Activated CD4-positive, alpha-beta T cell treated with anti-CD3 and anti-CD28 coated beads, Interleukin-2, Interleukin-4, amounts not matched to agents 100 ng/mL and 50 ng/mL, durations not matched to agents 16 hours and 8 hours (primary cell): ENCODE results near the gene ZNF845.
A peak's percentile ranks its signal among the peaks of the same experiment; 100 is the strongest.
"Not testable (repeated sequence)": the region's sequence is repeated elsewhere in the genome, so short reads cannot be mapped to it uniquely, and the experiment has no call there.

ENCODE experiments used
- DNase-seq: peaks from one replicate; pipeline ENCODE4 v3.0.0-alpha.2; 2020; ENCODE audit warnings: low spot score

Gene ZNF845

DNA sequence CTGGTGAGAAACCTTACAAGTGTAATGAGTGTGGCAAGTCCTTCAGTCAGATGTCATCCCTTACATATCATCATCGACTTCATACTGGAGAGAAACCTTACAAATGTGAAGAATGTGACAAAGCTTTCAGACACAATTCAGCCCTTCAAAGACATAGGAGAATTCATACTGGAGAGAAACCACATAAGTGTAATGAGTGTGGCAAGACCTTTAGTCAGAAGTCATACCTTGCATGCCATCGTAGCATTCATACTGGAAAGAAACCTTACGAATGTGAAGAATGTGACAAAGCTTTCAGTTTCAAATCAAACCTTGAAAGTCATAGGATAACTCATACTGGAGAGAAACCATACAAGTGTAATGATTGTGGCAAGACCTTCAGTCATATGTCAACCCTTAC is 47.8 kb downstream of the ZNF845 start:
- no peak for DNase-seq

DNA sequence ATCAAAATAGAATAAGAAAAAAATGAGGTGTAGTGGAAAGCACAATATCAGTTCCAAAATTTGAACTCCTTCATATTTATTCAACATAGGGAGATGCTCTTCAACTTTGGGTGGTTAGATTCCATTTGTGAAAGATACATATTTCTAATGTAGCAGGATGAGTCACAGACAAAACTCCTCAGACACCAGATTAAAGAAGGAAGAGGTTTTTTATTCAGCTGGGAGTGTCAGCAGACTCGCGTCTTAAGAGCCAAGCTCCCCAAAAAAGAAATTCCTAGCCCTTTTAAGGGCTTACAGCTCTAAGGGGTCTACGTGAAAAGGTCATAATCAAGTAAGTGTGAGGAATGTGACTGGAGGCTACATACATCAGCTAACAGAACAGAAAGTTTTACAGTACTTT is 54.6 kb downstream of the ZNF845 start:
- DNase-seq, result no peak

DNA sequence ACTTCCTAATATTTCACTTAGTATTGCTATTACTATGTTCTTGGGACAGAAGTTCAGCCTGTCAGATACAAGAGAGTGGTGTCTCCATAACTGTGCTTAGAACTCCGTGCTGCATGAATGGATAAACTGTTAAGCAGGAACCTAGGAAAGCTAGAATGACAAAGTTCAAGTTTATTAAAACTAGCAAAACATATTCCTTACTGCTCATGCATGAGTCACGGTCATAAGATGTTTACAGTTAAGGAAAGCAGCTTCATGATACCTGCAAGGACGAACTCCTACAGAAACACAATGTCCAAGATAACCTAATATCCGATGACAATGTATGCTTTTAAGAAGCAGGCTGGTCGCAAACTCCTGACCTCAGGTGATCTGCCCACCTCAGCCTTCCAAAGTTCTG is 55.4 kb downstream of the ZNF845 start:
- no peak for DNase-seq

DNA sequence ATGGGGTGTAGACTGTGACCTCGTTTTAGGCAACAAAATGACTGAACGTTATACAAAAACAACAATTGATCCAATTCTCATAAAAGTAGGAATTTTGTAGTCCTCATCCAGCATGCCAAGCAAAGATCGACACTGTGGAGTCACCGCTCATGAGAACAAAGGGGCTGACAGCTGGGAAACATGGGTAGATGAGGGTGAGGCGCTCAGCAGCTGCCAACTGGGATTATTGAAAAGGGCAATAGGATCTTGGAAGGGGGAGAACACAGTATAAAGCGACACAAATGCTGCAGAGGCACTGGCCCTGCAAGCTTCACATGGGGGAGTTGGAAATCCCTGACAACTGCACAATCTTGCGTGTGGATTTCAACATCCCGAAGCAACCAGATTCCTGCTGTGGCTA is 56.0 kb downstream of the ZNF845 start:
- DNase-seq, result no peak

DNA sequence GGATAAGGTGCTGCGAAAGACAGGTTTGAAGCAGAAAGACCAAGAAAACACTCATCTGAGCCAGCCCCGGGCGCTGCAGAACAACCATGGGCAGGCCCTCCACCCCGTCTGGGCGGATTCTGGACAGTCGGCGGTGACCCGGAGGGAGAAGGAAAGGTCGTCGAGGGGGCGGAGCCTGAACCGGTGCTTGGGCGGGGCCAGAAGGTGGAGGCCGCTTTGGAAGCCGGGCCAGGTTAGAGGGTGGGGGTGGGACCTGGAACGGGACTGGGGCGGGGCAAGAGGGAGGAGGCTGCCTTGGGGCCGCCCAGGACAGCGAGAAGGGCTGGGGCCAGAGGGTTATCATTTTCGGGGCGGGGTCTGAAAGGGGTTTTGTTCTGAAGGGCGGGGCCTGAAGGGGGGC is 56.4 kb downstream of the ZNF845 start:
- DNase-seq, result no peak

DNA sequence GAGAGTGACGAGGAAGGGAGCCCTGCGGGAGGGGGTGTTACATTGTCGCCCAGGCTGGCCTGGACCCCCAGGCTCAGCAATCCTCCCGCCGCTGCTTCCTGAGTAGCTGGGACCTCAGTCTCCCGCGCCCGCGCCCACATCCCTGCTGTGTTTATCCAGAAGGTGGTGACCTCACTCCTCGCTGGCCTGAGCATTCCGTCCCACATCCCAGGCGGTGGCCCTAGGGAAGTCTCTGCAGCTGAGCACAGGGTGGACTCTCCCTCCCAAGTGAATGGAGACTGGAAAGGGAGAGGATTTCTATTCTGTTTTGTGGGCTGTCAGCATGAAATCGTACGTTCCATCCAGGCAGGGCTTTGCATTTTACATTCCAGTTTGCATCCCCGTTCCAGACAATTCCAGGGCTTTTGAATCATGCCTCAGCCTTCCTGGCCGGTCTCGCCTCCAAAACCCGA is 61.0 kb downstream of the ZNF845 start:
- no peak for DNase-seq

DNA sequence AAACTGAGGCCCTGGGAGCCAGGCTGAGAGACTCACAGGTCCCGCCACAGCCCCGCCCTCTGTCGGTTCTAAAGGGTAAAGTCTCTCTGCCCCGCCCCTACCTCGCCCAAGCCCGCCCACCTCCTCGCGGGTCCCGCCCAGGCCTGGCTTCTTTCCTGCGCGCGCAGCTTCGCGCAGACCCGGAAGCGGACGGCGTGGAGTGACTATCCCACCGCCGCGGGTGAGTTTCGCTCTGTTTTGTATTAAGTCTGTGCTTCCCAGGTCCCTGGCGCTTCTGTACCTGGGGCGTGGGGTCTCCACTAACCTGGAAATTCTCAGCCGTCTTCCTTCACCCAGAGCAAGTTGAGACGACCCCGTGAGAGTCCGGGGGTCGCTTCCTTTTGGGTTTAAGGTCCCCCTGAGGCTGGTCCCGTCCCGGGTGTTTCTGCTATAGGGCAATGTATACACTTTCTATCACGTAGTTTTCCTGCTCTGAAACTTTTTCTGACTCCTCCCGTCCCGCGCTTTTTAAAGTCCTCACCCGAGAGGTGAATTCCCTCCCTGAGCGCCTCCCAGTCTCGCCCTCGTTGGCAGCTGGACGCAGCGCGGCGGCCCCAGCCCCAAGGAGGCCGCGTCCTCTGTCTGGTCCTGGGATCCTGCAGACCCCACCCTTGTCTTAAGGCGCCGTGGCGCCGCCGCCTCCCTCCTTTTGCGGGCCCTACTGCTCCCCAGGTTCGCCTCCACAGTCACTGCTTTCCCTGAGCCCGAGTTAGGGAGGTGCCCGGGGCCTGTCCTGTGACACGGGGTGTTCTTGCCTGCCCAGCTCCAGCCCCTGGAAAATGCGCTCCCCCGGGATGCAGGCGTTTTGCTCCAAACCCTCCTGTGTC is 61.7 kb downstream of the ZNF845 start, which contains the start of gene ZNF765:
TSS of gene ZNF765 (plus strand) at position 176 of the 866 bp plus-strand sequence. CDS start 2,867 bp downstream, outside the sequence.
- peak; percentile 93 for DNase-seq

DNA sequence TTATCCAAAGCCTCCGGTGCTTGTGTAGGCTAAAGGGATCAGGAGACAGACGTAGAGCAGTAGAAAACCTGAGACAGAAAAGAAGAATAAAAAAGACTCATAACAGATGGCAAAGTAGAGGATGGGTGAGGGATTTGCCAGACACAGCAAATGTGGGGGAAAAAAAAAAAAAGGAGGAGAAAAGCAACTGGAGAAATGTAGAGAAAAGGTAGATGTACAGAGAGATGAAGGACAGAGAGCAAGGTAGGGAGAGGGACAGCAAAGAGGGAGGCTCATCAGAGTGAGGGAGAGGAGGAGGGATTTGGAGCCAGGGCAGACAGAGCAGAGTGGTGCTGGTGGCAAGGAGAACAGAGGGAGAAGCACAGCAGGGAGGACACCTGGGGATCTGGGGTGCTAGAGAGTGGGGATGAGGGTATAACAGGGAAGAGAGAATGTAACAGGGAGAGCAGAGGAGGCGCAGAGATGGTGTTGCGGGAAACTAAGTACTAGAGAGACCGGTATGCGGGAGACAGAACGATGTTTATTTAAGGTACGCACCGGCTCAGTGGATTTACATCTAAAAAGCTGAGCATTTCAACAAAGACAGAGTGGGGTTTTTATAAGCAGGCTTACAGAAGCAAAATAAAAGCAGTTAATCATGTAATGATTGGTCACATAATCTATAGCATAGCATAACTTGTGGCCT is 62.4 kb downstream of the ZNF845 start:
- DNase-seq, result not testable (repeated sequence)

DNA sequence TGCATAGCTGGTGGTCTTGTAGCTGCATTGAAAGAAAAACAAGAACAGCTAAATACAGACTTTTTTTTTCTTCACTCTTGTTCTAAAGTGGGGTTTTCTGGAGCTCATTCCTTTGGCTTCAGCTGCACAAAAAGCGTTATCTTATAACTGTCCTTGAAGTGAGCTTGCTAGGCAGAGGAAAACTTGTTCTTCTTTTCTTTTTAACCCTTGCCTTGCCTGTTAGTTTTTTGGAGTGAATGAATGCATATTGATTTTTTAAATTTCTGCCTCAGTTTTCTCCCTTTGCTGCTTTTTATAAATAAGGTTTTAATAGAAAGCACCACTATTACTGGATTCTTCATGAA is 62.9 kb downstream of the ZNF845 start:
- no peak for DNase-seq

DNA sequence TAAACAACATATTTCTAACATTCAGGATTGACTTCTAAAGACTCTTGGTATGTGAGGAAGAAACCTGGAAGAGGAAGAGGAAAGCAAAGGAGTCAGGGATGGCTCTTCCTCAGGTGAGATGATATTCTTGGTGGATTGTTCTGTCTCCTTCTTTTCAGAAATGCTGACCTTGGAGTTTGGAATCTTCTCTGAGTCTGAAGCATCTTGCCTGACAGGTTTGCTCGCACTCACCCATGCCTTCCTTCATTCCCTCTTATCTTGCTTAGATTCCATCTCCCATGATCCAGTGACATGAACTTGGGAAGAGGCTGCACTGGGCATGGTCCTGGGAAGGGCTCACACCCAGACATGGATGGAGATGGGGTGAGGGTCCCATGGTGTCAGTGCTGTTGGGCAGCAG is 64.4 kb downstream of the ZNF845 start:
- DNase-seq, result not testable (repeated sequence)
